Karpas-422 (cell line): Measurements from ENCODE around the gene RAI14. TPM values are rescaled to one million over a fixed set of nuclear protein-coding genes. Genes with fewer than 3 reads are reported as not detected.
"Not testable (repeated sequence)": the region's sequence is repeated elsewhere in the genome, so short reads cannot be mapped to it uniquely, and the experiment has no call there.

Experiments used
- DNase-seq: peaks from one replicate; pipeline ENCODE4 v3.0.0-alpha.2; 2015
- H2AFZ ChIP-seq: fragments of 200-600 bp; sonication (generic); 2 replicates; pipeline ENCODE4 v1.6.1; 2014; ENCODE audit warnings: antibody characterized with exemption, low read length, mixed read lengths
- H3K27ac ChIP-seq: fragments of 200-600 bp; sonication (generic); 2 replicates; pipeline ENCODE4 v1.5.1; 2014; ENCODE audit warnings: mild to moderate bottlenecking, low read length, moderate library complexity
- H3K27me3 ChIP-seq: fragments of 200-600 bp; sonication (generic); 2 replicates; pipeline ENCODE4 v1.6.1; 2014; ENCODE audit warnings: low read length, mixed read lengths
- H3K36me3 ChIP-seq: fragments of 200-600 bp; sonication (generic); 2 replicates; pipeline ENCODE4 v1.6.1; 2014; ENCODE audit warnings: low read length, mixed read lengths; ENCODE audit not compliant: insufficient read depth
- H3K4me1 ChIP-seq: fragments of 200-600 bp; sonication (generic); 2 replicates; pipeline ENCODE4 v1.6.1; 2014; ENCODE audit warnings: mild to moderate bottlenecking, low read length, mixed read lengths
- H3K4me2 ChIP-seq: fragments of 200-600 bp; sonication (generic); 2 replicates; pipeline ENCODE4 v1.6.1; 2014; ENCODE audit warnings: low read length, low read depth, mild to moderate bottlenecking; ENCODE audit not compliant: poor library complexity, severe bottlenecking
- H3K4me3 ChIP-seq: fragments of 200-600 bp; sonication (generic); 2 replicates; pipeline ENCODE4 v1.5.1; 2014; ENCODE audit warnings: mild to moderate bottlenecking, antibody characterized with exemption, low read length, mixed read lengths
- H3K79me2 ChIP-seq: fragments of 200-600 bp; sonication (generic); 2 replicates; pipeline ENCODE4 v1.6.1; 2014; ENCODE audit warnings: mild to moderate bottlenecking, low read length, mixed read lengths
- H3K9ac ChIP-seq: fragments of 200-600 bp; sonication (generic); 2 replicates; pipeline ENCODE4 v1.6.0; 2014; ENCODE audit warnings: low read length
- H3K9me2 ChIP-seq: fragments of 200-600 bp; sonication (generic), shearing (Covaris generic); replicated peaks from 2 replicates; pipeline ENCODE4 v1.6.0; 2014; ENCODE audit warnings: mild to moderate bottlenecking, low read length, moderate library complexity; ENCODE audit not compliant: insufficient read depth
- H3K9me3 ChIP-seq: fragments of 300-700, 200-600 bp; sonication (generic); 2 replicates; pipeline ENCODE4 v1.6.1; 2014; ENCODE audit warnings: low read length, mixed read lengths
- H4K20me1 ChIP-seq: fragments of 200-600 bp; sonication (generic); 2 replicates; pipeline ENCODE4 v1.6.1; 2014; ENCODE audit warnings: mild to moderate bottlenecking, antibody characterized with exemption, low read length, low read depth; ENCODE audit not compliant: insufficient read depth
- total RNA-seq: library from RNA; depleted of rRNA; stranded (reverse); fragments of >200 nt; shearing (Covaris generic); gene quantifications from 2 replicates; pipeline ENCODE4 v1.2.3, GENCODE V29; 2014; ENCODE audit warnings: low replicate concordance

Gene RAI14
- total RNA-seq, 1 experiment from 2014 or later = not detected

DNA sequence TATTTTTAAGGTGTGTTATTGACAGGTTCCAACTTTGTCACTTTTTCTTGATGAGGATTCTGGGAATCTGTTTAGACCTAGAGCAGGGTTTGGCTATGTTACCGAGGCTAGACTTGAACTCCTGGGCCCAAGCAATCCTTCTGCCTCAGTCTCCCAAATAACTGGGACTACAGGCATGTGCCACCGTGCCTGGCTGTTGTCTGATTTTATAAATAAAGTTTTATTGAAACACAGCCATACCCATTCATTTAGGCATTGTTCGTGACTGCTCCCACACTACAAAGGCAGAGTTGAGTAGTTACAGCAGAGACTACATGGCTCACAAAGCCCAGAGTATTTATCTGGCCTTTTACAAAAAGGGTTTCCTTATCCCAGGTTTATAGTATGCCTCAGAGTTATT lies 102.4 kb downstream of the RAI14 start:
- no peaks in the 10 kb centered on the region for H4K20me1 ChIP-seq
- no peaks in the 10 kb centered on the region for H3K9me2 ChIP-seq
- no peak overlapping the region for H3K27ac ChIP-seq
- H3K79me2 ChIP-seq = no peaks in the 10 kb centered on the region
- H3K9ac ChIP-seq = no peak overlapping the region
- H3K4me3 ChIP-seq = no peak overlapping the region
- H3K9me3 ChIP-seq = no peaks in the 10 kb centered on the region
- no peaks in the 10 kb centered on the region for H3K4me1 ChIP-seq
- H3K36me3 ChIP-seq = no peaks in the 10 kb centered on the region
- H3K4me2 ChIP-seq = no peak overlapping the region
- H3K27me3 ChIP-seq = no peaks in the 10 kb centered on the region
- DNase-seq = no peak
- H2AFZ ChIP-seq = no peak overlapping the region

DNA sequence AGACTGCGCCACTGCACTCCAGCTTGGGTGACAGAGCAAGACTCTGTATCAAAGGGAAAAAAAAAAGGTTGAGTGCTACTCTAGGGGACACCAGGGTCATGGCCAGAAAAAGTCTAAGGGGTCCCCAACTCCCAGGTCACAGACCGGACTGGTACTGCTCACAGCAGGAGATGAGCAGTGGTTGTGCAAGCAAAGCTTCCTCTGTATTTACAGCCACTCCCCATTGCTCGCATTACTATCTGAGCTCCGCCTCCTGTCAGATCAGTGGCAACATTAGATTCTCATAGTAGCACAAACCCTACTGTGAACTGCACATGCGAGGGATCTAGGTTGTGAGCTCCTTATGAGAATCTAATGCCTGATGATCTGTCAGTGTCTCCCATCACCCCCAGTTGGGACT lies 103.1 kb downstream of the RAI14 start:
- not testable (repeated sequence) for H3K9me2 ChIP-seq, H3K27ac ChIP-seq, H3K36me3 ChIP-seq, H3K4me1 ChIP-seq, H3K9ac ChIP-seq, H3K79me2 ChIP-seq, H3K27me3 ChIP-seq, DNase-seq, H2AFZ ChIP-seq, H3K4me3 ChIP-seq, H3K4me2 ChIP-seq, H4K20me1 ChIP-seq, H3K9me3 ChIP-seq

DNA sequence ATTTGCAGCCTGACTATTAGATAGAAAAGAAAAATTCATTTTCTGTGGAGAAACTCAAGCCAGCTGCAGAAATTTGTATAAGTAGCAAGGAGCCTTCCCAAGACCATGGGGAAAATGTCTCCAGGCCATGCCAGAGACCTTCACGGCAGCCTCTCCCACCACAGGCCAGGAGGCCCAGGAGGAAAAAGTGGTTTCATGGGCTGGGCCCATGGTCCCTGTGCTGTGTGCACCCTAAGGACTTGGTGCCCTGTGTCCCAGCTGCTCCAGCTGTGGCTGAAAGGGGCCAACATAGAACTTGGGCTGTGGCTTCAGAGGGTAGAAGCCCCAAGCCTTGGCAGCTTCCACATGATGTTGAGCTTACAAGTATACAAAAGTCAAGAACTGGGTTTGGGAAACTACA lies 109.5 kb downstream of the RAI14 start:
- no peak overlapping the region for H3K4me2 ChIP-seq
- no peaks in the 10 kb centered on the region for H3K9me2 ChIP-seq
- H3K9ac ChIP-seq = no peak overlapping the region
- no peak overlapping the region for H3K27ac ChIP-seq
- H3K79me2 ChIP-seq = no peaks in the 10 kb centered on the region
- H3K4me1 ChIP-seq = no peaks in the 10 kb centered on the region
- H3K36me3 ChIP-seq = no peaks in the 10 kb centered on the region
- no peaks in the 10 kb centered on the region for H3K27me3 ChIP-seq
- H3K4me3 ChIP-seq = no peak overlapping the region
- H4K20me1 ChIP-seq = no peaks in the 10 kb centered on the region
- no peak overlapping the region for H2AFZ ChIP-seq
- H3K9me3 ChIP-seq = no peaks in the 10 kb centered on the region
- no peak for DNase-seq

DNA sequence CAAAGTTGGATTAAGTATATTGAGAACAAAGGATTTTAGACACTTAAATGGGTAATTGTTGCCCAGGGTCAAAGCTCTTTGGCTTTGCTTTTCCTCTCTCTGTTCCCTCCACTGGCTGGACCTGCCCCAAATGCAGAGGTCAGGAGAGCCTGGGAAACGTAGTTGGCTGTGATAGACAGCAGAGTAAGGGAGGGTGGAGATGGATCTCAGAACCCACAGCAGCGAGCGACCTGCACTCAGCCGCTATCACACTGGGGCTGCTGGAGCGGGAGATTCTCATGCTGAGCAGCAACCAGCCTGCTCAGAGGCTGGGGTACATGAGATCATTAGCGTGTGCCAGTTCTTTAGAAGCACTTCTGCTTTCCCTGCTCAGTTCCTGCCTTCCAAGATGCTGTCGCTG lies 111.1 kb downstream of the RAI14 start:
- no peak for DNase-seq
- Histone ChIP-seq H3K9ac (no peak overlapping the region), H2AFZ (no peak overlapping the region), H3K36me3 (no peaks in the 10 kb centered on the region), H4K20me1 (no peaks in the 10 kb centered on the region), H3K9me2 (no peaks in the 10 kb centered on the region), H3K27me3 (no peaks in the 10 kb centered on the region), H3K4me1 (no peaks in the 10 kb centered on the region), H3K27ac (no peak overlapping the region), H3K9me3 (no peaks in the 10 kb centered on the region), H3K4me2 (no peak overlapping the region), H3K79me2 (no peaks in the 10 kb centered on the region), H3K4me3 (no peak overlapping the region)

DNA sequence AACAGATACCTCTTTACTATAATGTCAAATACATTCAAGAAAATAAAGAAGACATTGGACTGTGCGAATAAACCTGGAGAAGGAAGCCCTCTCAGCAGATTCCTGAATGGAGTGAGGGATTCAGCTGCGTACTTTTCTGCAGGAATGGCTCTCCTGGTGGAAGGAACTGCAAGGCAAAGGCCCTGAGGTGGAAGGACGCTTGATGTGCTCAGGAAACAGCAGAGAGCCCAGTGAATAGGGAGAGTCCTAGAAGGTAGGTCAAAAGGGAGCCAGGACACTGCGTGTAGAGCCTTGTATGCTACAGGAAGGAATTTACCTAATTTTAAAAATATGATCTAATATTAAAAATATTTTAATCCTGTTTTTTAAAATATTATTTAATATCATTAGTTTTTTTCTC lies 114.4 kb downstream of the RAI14 start:
- Histone ChIP-seq H3K4me1 (no peaks in the 10 kb centered on the region), H4K20me1 (no peaks in the 10 kb centered on the region), H3K27ac (no peak overlapping the region), H3K9me2 (no peaks in the 10 kb centered on the region), H3K9me3 (no peaks in the 10 kb centered on the region), H3K36me3 (no peaks in the 10 kb centered on the region), H3K4me2 (no peak overlapping the region), H2AFZ (no peak overlapping the region), H3K27me3 (no peaks in the 10 kb centered on the region), H3K79me2 (no peaks in the 10 kb centered on the region), H3K4me3 (no peak overlapping the region), H3K9ac (no peak overlapping the region)
- DNase-seq = no peak

DNA sequence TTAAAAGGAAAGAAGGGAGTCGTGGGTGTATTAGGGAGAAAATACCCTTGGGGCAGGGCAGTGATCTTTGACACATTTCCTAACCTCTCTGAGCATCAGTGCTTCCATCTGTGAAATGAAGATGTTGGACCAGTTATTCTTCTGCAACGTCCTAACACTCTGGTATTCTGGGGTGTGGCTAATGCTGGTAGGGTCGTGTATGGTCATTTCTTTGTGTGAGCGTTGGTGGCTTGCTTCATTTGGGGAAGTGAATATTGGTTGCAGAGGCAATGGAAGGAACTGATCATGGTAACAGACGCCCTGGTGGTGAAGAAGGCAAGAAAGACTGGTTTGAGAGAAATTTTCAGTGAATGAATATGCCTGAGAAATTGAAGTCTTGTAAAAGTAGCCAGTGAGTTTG lies 114.9 kb downstream of the RAI14 start:
- H3K79me2 ChIP-seq = no peaks in the 10 kb centered on the region
- H3K4me3 ChIP-seq = no peak overlapping the region
- H2AFZ ChIP-seq = no peak overlapping the region
- H3K27ac ChIP-seq = no peak overlapping the region
- no peaks in the 10 kb centered on the region for H3K4me1 ChIP-seq
- no peak overlapping the region for H3K9ac ChIP-seq
- DNase-seq = no peak
- no peaks in the 10 kb centered on the region for H3K27me3 ChIP-seq
- no peaks in the 10 kb centered on the region for H4K20me1 ChIP-seq
- no peak overlapping the region for H3K4me2 ChIP-seq
- H3K9me2 ChIP-seq = no peaks in the 10 kb centered on the region
- H3K9me3 ChIP-seq = no peaks in the 10 kb centered on the region
- H3K36me3 ChIP-seq = no peaks in the 10 kb centered on the region

DNA sequence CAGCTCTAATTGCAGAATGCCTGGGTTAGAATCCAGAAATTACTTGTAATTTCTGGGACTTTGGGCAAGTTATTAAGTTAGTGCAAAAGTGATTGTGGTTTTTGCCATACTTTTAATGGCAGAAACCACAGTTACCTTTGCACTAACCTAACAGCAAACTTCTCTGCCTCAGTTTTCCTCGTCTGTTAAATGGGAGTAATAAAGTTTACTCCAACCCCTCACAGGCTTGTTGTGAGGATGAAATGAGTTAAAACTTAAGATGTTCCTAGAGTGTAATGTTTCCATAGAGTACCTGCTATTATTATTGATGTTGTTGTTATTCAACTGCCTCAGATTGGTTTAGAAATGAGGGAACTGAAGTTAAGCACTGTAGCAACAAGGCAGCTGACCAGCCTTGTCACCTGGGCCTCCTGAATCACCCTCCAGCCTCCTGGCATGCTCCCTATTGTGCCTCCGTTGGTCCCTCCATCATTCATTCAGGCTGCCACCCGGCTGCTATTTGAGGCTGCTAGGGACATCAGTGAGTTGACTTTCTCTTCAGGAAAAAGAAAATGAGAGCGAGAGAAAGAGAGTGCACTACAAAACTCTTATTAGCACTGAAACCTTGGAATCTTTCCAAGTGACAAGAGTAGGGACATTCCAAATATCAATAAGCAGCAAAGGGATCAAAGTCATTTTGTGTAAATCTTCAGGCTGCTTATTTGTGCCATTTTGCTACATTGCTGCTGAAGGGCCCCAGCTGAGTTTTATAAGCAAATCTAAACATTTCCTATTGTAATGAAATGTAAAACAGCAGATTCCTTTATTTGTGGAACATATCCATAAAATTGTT lies 116.4 kb downstream of the RAI14 start:
- H3K4me1 ChIP-seq = no peaks in the 10 kb centered on the region
- no peak overlapping the region for H3K9ac ChIP-seq
- no peaks in the 10 kb centered on the region for H4K20me1 ChIP-seq
- no peaks in the 10 kb centered on the region for H3K27me3 ChIP-seq
- H3K4me2 ChIP-seq = no peak overlapping the region
- no peaks in the 10 kb centered on the region for H3K9me2 ChIP-seq
- no peaks in the 10 kb centered on the region for H3K36me3 ChIP-seq
- no peak overlapping the region for H3K27ac ChIP-seq
- no peaks in the 10 kb centered on the region for H3K9me3 ChIP-seq
- DNase-seq = no peak
- no peak overlapping the region for H2AFZ ChIP-seq
- H3K4me3 ChIP-seq = no peak overlapping the region
- H3K79me2 ChIP-seq = no peaks in the 10 kb centered on the region

DNA sequence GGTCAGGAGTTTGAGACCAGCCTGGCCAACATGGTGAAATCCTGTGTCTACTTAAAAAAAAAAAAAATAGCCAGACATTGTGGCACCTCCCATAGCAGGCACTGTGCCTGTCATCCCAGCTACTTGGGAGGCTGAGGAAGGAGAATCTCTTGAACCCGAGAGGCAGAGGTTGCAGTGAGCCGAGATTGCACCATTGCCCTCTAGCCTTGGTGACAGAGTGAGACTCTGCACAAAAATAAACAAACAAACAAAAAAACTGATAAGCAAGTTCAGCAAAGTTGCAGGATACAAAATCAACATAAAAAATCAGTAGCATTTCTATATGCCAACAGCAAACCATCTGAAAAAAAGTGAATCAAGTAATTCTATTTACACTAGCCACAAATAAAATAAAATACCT lies 118.0 kb downstream of the RAI14 start:
- Histone ChIP-seq H3K79me2 (no peaks in the 10 kb centered on the region), H3K9me2 (no peaks in the 10 kb centered on the region), H3K9me3 (no peaks in the 10 kb centered on the region), H3K27ac (no peak overlapping the region), H3K36me3 (no peaks in the 10 kb centered on the region), H3K27me3 (no peaks in the 10 kb centered on the region), H2AFZ (no peak overlapping the region), H3K4me3 (no peak overlapping the region), H3K4me1 (no peaks in the 10 kb centered on the region), H4K20me1 (no peaks in the 10 kb centered on the region), H3K9ac (no peak overlapping the region), H3K4me2 (no peak overlapping the region)
- DNase-seq = no peak
